Tibial nerve (tissue), 3 donors: ENCODE measurements around the gene TTC7B.

Experiments used
- CTCF ChIP-seq, 5 experiments: fragments of 200-600 bp in 3 of 5; fragments of 450-650 bp in 2 of 5; sonication (generic) in 3 of 5; IDR thresholded peaks; one replicate each; pipeline ENCODE4 v1.5.1; 2016 to 2019; ENCODE audit warnings: antibody characterized with exemption in 5 of 5, mild to moderate bottlenecking in 3 of 5, moderate library complexity in 2 of 5
- POLR2A ChIP-seq, 2 donors: fragments of 450-650 bp; IDR thresholded peaks; one replicate each; pipeline ENCODE4 v1.6.1; 2017; ENCODE audit warnings: antibody characterized with exemption in 2 of 2, mild to moderate bottlenecking in 2 of 2, moderate library complexity in 2 of 2

- TF ChIP-seq CTCF (IDR thresholded peaks at IDR 0.05) (no peak), POLR2A (IDR thresholded peaks at IDR 0.05) (no peak)
These were observed 2.5 kb upstream of the TTC7B start for GRCh38 chr14:90818715-90819114.
